Mucosa of descending colon (tissue), 3 donors: ENCODE results near the gene UBE2S. TPM values are rescaled to one million over a fixed set of nuclear protein-coding genes. Genes with fewer than 3 reads are reported as not detected.

Source experiments
- ATAC-seq: fragments of 200-7000 bp; cut with Tn5 transposase; one replicate; pipeline ENCODE4 v1.9.1; 2020; ENCODE audit warnings: mild to moderate bottlenecking, moderate library complexity
- DNase-seq, 3 donors: peaks; one replicate each; pipeline ENCODE4 v3.0.0-alpha.2; 2020
- H3K36me3 ChIP-seq: fragments of 200-600 bp; one replicate; pipeline ENCODE4 v1.8.0; 2021; ENCODE audit warnings: low read depth, mild to moderate bottlenecking
- H3K4me1 ChIP-seq: fragments of 200-600 bp; one replicate; pipeline ENCODE4 v1.8.0; 2021; ENCODE audit warnings: low read depth, mild to moderate bottlenecking
- H3K4me3 ChIP-seq: fragments of 200-600 bp; one replicate; pipeline ENCODE4 v1.8.0; 2021; ENCODE audit warnings: mild to moderate bottlenecking
- H3K9me3 ChIP-seq: fragments of 200-600 bp; one replicate; pipeline ENCODE4 v1.8.0; 2021; ENCODE audit warnings: mild to moderate bottlenecking
- CTCF ChIP-seq: fragments of 200-600 bp; IDR thresholded peaks from one replicate; pipeline ENCODE4 v1.8.0; 2022; ENCODE audit warnings: antibody characterized with exemption, mild to moderate bottlenecking
- intact Hi-C, 2 donors: fragments of 100-400 bp; cut with DNase I in 1 of 2; cut with micrococcal nuclease in 1 of 2; formaldehyde crosslinking; loops; one replicate each; pipeline versions ENCODE4 v1.11.0 to v1.11.1; 2022; cut with DNase I, micrococcal nuclease
- total RNA-seq, 3 donors: library from RNA; stranded (reverse); fragmentation: NEBNext Ultra II Directional in 2 of 3; extraction: Animal tissue kit (Norgen Biotek cat#: 25700) in 2 of 3; gene quantifications; one replicate each; pipeline versions ENCODE4 v1.2.1 to v1.2.4, GENCODE V29; 2021 to 2023
- donor health status: DM: no; HTN: no; CAD: no; lungs with moderate emphysema.
- donor health status: DM: no; HTN: no; CAD: no.
- donor health status: DM: no; HTN: yes; CAD: no.

UBE2S gene
- total RNA-seq, 3 donors from 2014 or later = 14.0 to 41.6 (median 23.0) TPM

GRCh38 chr19:55366790-55367189, 40.8 kb downstream of the UBE2S start:
- no peak overlapping the region for H3K4me3 ChIP-seq
- H3K36me3 ChIP-seq = no peaks in the 10 kb centered on the region
- peaks cover 8% of the 10 kb centered on the region for H3K4me1 ChIP-seq
- intact Hi-C loops = no loop called here
- no peak for DNase-seq
- TF ChIP-seq CTCF = no peak
- no peak for ATAC-seq
- no peaks in the 10 kb centered on the region for H3K9me3 ChIP-seq

GRCh38 chr19:55365964-55366363, 41.6 kb downstream of the UBE2S start:
- Histone ChIP-seq H3K9me3 (no peaks in the 10 kb centered on the region), H3K36me3 (no peaks in the 10 kb centered on the region), H3K4me1 (peaks cover 8% of the 10 kb centered on the region), H3K4me3 (no peak overlapping the region)
- no peak for ATAC-seq
- intact Hi-C loops = no loop called here
- no peak for DNase-seq
- no peak for TF ChIP-seq CTCF

- Histone ChIP-seq H3K36me3 (no peaks in the 10 kb centered on the region), H3K4me1 (peaks cover 8% of the 10 kb centered on the region), H3K4me3 (no peak overlapping the region), H3K9me3 (no peaks in the 10 kb centered on the region)
- DNase-seq (no peak), ATAC-seq (no peak)
- TF ChIP-seq CTCF = no peak
- intact Hi-C loops = no loop called here
Observed at GRCh38 chr19:55365245-55365644, 42.3 kb downstream of the UBE2S start.

GRCh38 chr19:55362990-55363716, 44.4 kb downstream of the UBE2S start, which contains the start of gene GARIN5B:
Gene GARIN5B (minus strand): TSS chr19:55363260. CDS start chr19:55363066, 194 bp downstream.
- no peaks in the 10 kb centered on the region for H3K9me3 ChIP-seq
- no peak within 1 kb of the TSS for H3K4me3 ChIP-seq
- no peaks in the 10 kb centered on the region for H3K4me1 ChIP-seq
- DNase-seq = peak in 1 of 3 donors; percentile 44
- intact Hi-C loops = no loop called here
- no peaks in the 10 kb centered on the region for H3K36me3 ChIP-seq
- no peak for TF ChIP-seq CTCF
- no peak for ATAC-seq

- intact Hi-C loops = no loop called here
- Histone ChIP-seq H3K36me3 (no peaks in the 10 kb centered on the region), H3K4me1 (no peaks in the 10 kb centered on the region), H3K9me3 (no peaks in the 10 kb centered on the region), H3K4me3 (no peak overlapping the region)
- TF ChIP-seq CTCF = no peak
- ATAC-seq (no peak), DNase-seq (peak in 1 of 3 donors; percentile 42)
Observed at GRCh38 chr19:55362174-55362989, 45.2 kb downstream of the UBE2S start.
